IMR-90 (cell line): ENCODE data around the gene SLC40A1. TPM values are rescaled to one million over a fixed set of nuclear protein-coding genes. Genes with fewer than 3 reads are reported as not detected.

Experiments
- ATAC-seq: fragments of 200-7000 bp; cut with Tn5 transposase; 2 replicates; pipeline ENCODE4 v1.9.1; 2020; ENCODE audit warnings: low read depth, mild to moderate bottlenecking, moderate library complexity
- BruUV-seq: library from RNA; stranded (reverse); fragments of 400-500 nt; replicated peaks from 2 replicates; lab custom pipeline; 2021; lab: Mats Ljungman, UMichigan
- CTCF ChIA-PET: fragments of 300-600 bp; formaldehyde crosslinking; extraction: SDS; loops from one replicate; lab custom pipeline; 2021; ENCODE audit warnings: antibody characterized with exemption; lab: Yijun Ruan, JAX
- POLR2A ChIA-PET: fragments of 300-600 bp; sonication (Branson Sonifier 250); formaldehyde crosslinking; loops from one replicate; lab custom pipeline; 2022; ENCODE audit warnings: antibody characterized with exemption; ENCODE audit not compliant: unreplicated experiment; lab: Charles Lee
- DNase-seq: peaks from one replicate; pipeline ENCODE4 v3.0.0; 2013
- H2AFZ ChIP-seq: replicated peaks from 2 replicates; pipeline ENCODE3; 2013; ENCODE audit warnings: low read length, mild to moderate bottlenecking; ENCODE audit not compliant: poor library complexity
- H2AK5ac ChIP-seq: 2 replicates; pipeline ENCODE4 v1.6.1; 2013; ENCODE audit warnings: low read depth, low read length, inconsistent platforms
- H2AK9ac ChIP-seq: replicated peaks from 2 replicates; pipeline ENCODE3; 2013; ENCODE audit warnings: mild to moderate bottlenecking, low read depth, low read length, moderate library complexity; ENCODE audit not compliant: poor library complexity
- H2BK120ac ChIP-seq: 2 replicates; pipeline ENCODE4 v1.6.1; 2013; ENCODE audit warnings: low read depth, low read length, inconsistent platforms
- H2BK15ac ChIP-seq: 3 replicates; pipeline ENCODE4 v1.6.1; 2013; ENCODE audit warnings: low read depth, low read length, inconsistent platforms
- H2BK20ac ChIP-seq: 2 replicates; pipeline ENCODE4 v1.6.1; 2013; ENCODE audit warnings: low read depth, mild to moderate bottlenecking, inconsistent platforms, low read length, moderate library complexity
- H2BK5ac ChIP-seq: 2 replicates; pipeline ENCODE4 v1.6.1; 2013; ENCODE audit warnings: mild to moderate bottlenecking, low read depth, low read length, inconsistent platforms; ENCODE audit not compliant: poor library complexity, severe bottlenecking
- H3K14ac ChIP-seq: replicated peaks from 2 replicates; pipeline ENCODE4 v1.6.1; 2013; ENCODE audit warnings: low read depth, low read length, inconsistent platforms
- H3K18ac ChIP-seq: 2 replicates; pipeline ENCODE4 v1.6.1; 2013; ENCODE audit warnings: low read depth, low read length, control low read depth
- H3K23ac ChIP-seq: 2 replicates; pipeline ENCODE4 v1.6.1; 2013; ENCODE audit warnings: low read depth, low read length, inconsistent platforms
- H3K27ac ChIP-seq: 2 replicates; pipeline ENCODE4 v1.5.1; 2013; ENCODE audit warnings: mild to moderate bottlenecking, control low read depth, low read length; ENCODE audit not compliant: insufficient read depth
- H3K27me3 ChIP-seq: 2 replicates; pipeline ENCODE4 v1.6.1; 2013; ENCODE audit warnings: low read length; ENCODE audit not compliant: control insufficient read depth, insufficient read depth
- H3K36me3 ChIP-seq: 2 replicates; pipeline ENCODE4 v1.6.1; 2013; ENCODE audit warnings: low read length, mixed read lengths; ENCODE audit not compliant: control insufficient read depth, insufficient read depth
- H3K4ac ChIP-seq: 2 replicates; pipeline ENCODE4 v1.6.1; 2013; ENCODE audit warnings: low read depth, low read length, inconsistent platforms
- H3K4me1 ChIP-seq: 2 replicates; pipeline ENCODE4 v1.6.1; 2013; ENCODE audit warnings: low read length, mixed read lengths; ENCODE audit not compliant: control insufficient read depth, insufficient read depth
- H3K4me2 ChIP-seq: 2 replicates; pipeline ENCODE4 v1.6.1; 2013; ENCODE audit warnings: low read depth, mild to moderate bottlenecking, control low read depth, low read length, moderate library complexity
- H3K4me3 ChIP-seq: 2 replicates; pipeline ENCODE4 v1.5.1; 2013; ENCODE audit warnings: low read depth, mild to moderate bottlenecking, control low read depth, low read length, moderate library complexity; ENCODE audit not compliant: insufficient read depth
- H3K56ac ChIP-seq: 2 replicates; pipeline ENCODE4 v1.6.1; 2013; ENCODE audit warnings: low read length, inconsistent platforms; ENCODE audit not compliant: insufficient read depth; ENCODE audit errors: extremely low read depth
- H3K79me1 ChIP-seq, 2 experiments: 2 replicates each; pipeline ENCODE4 v1.6.1; 2013; ENCODE audit warnings: low read length in 2 of 2, inconsistent platforms in 1 of 2, low read depth in 1 of 2
- H3K9ac ChIP-seq: 2 replicates; pipeline ENCODE4 v1.6.1; 2013; ENCODE audit warnings: low read depth, low read length, control low read depth
- H3K9me1 ChIP-seq: 2 replicates; pipeline ENCODE4 v1.6.1; 2013; ENCODE audit warnings: low read length, inconsistent platforms; ENCODE audit not compliant: insufficient read depth
- H3K9me3 ChIP-seq: 2 replicates; pipeline ENCODE4 v1.6.1; 2013; ENCODE audit warnings: low read length; ENCODE audit not compliant: control insufficient read depth, insufficient read depth
- H4K20me1 ChIP-seq: 2 replicates; pipeline ENCODE4 v1.6.1; 2013; ENCODE audit warnings: low read length, inconsistent platforms; ENCODE audit not compliant: insufficient read depth
- H4K5ac ChIP-seq: 2 replicates; pipeline ENCODE4 v1.6.1; 2013; ENCODE audit warnings: mild to moderate bottlenecking, low read depth, low read length, control low read depth
- H4K8ac ChIP-seq, 2 experiments: 2 replicates each; pipeline ENCODE4 v1.6.1; 2013; ENCODE audit warnings: low read depth in 2 of 2, low read length in 2 of 2, control low read depth in 1 of 2, inconsistent platforms in 1 of 2
- H4K91ac ChIP-seq: 2 replicates; pipeline ENCODE4 v1.6.1; 2013; ENCODE audit warnings: low read depth, low read length, inconsistent platforms; ENCODE audit not compliant: insufficient read depth
- BHLHE40 ChIP-seq: fragments of 150-350 bp; IDR thresholded peaks from 2 replicates; pipeline ENCODE4 v1.6.1; 2016; ENCODE audit warnings: mild to moderate bottlenecking, low read depth, low read length
- CEBPB ChIP-seq: IDR thresholded peaks from 2 replicates; pipeline ENCODE4 v1.6.1; 2012; ENCODE audit warnings: low read depth, low read length, improper control_type of control experiment
- CHD1 ChIP-seq: IDR thresholded peaks from 2 replicates; pipeline ENCODE4 v1.6.1; 2012; ENCODE audit warnings: low read depth, low read length, improper control_type of control experiment
- FOS ChIP-seq: fragments of 150-350 bp; IDR thresholded peaks from 2 replicates; pipeline ENCODE4 v1.6.1; 2016; ENCODE audit warnings: low read depth, low read length
- MAFK ChIP-seq: IDR thresholded peaks from 2 replicates; pipeline ENCODE4 v1.6.1; 2012; ENCODE audit warnings: low read depth, low read length, improper control_type of control experiment
- MAZ ChIP-seq: IDR thresholded peaks from 2 replicates; pipeline ENCODE4 v1.6.1; 2012; ENCODE audit warnings: low read depth, mild to moderate bottlenecking, low read length, improper control_type of control experiment, moderate library complexity, borderline replicate concordance
- MXI1 ChIP-seq: IDR thresholded peaks from 2 replicates; pipeline ENCODE4 v1.6.1; 2012; ENCODE audit warnings: low read depth, mild to moderate bottlenecking, low read length, moderate library complexity, borderline replicate concordance
- NFE2L2 ChIP-seq: fragments of 150-350 bp; IDR thresholded peaks from 2 replicates; pipeline ENCODE4 v1.6.1; 2016; ENCODE audit warnings: low read depth, mild to moderate bottlenecking, low read length
- POLR2A ChIP-seq: IDR thresholded peaks from 2 replicates; pipeline ENCODE4 v1.6.1; 2012; ENCODE audit warnings: mild to moderate bottlenecking, low read depth, low read length
- RAD21 ChIP-seq: IDR thresholded peaks from 2 replicates; pipeline ENCODE4 v1.6.1; 2012; ENCODE audit warnings: low read length, improper control_type of control experiment
- RCOR1 ChIP-seq: IDR thresholded peaks from 2 replicates; pipeline ENCODE4 v1.6.1; 2012; ENCODE audit warnings: mild to moderate bottlenecking, low read length, improper control_type of control experiment; ENCODE audit not compliant: insufficient replicate concordance
- RFX5 ChIP-seq: IDR thresholded peaks from 2 replicates; pipeline ENCODE4 v1.8.0; 2012; ENCODE audit warnings: low read depth, mild to moderate bottlenecking, low read length, moderate library complexity
- SMC3 ChIP-seq: fragments of 150-350 bp; IDR thresholded peaks from 2 replicates; pipeline ENCODE4 v1.6.1; 2016; ENCODE audit warnings: low read depth, mild to moderate bottlenecking, antibody characterized with exemption, low read length, moderate library complexity
- WGBS, 2 experiments: methylation state at CpG; one replicate each; pipeline versions ENCODE4 v1.1.5 to v1.1.7; 2013; ENCODE audit warnings: missing lambda C conversion rate in 2 of 2; ENCODE audit not compliant: insufficient read length in 1 of 2; ENCODE audit errors: extremely low coverage in 2 of 2; 5-methylcytosine and 5-hydroxymethylcytosine counted together
- dilution Hi-C: fragments of 300-500 bp; cut with HindIII; formaldehyde crosslinking; loops from one replicate; pipeline ENCODE4 v1.14.3; 2018; ENCODE audit warnings: low sequenced_read_pairs; ENCODE audit not compliant: unreplicated experiment
- in situ Hi-C: fragments of 300-500 bp; cut with MboI; formaldehyde crosslinking; loops from 3 replicates; pipeline ENCODE4 v1.14.3; 2019; ENCODE audit warnings: low sequenced_read_pairs, inconsistent platforms, mixed read lengths
- intact Hi-C: fragments of 100-400 bp; cut with micrococcal nuclease; formaldehyde crosslinking; loops from 2 replicates; pipeline ENCODE4 v1.10.0; 2022
- polyA plus RNA-seq, 3 experiments: library from polyadenylated mRNA; depleted of rRNA; stranded (reverse); fragments of >200 nt; gene quantifications; 2 replicates each; pipeline ENCODE4 v1.2.3, GENCODE V29; 2012; ENCODE audit warnings: low replicate concordance in 1 of 3
- total RNA-seq: library from RNA; depleted of rRNA; stranded (reverse); fragments of >200 nt; gene quantifications from 2 replicates; pipeline ENCODE4 v1.2.3, GENCODE V29; 2012
- TF ChIP-seq, protein P1 (sequence below): fragments of 150-350 bp; IDR thresholded peaks from 2 replicates; pipeline ENCODE4 v1.6.1; 2017; ENCODE audit warnings: mild to moderate bottlenecking, antibody characterized with exemption, low read length, low read depth
- TF ChIP-seq, protein P2 (sequence below): fragments of 150-350 bp; IDR thresholded peaks from 2 replicates; pipeline ENCODE4 v1.6.1; 2016; ENCODE audit warnings: low read depth, mild to moderate bottlenecking, low read length, moderate library complexity, borderline replicate concordance
- TF ChIP-seq, protein P3 (sequence below): conservative IDR thresholded peaks from 2 replicates; pipeline ENCODE4 v1.5.1; 2012; ENCODE audit warnings: mild to moderate bottlenecking, low read depth, low read length, improper control_type of control experiment

The SLC40A1 gene
- total and polyA plus RNA-seq, 2 of the 4 experiments (the other 2 are of a cell fraction): 1.5 to 5.0 TPM

DNA sequence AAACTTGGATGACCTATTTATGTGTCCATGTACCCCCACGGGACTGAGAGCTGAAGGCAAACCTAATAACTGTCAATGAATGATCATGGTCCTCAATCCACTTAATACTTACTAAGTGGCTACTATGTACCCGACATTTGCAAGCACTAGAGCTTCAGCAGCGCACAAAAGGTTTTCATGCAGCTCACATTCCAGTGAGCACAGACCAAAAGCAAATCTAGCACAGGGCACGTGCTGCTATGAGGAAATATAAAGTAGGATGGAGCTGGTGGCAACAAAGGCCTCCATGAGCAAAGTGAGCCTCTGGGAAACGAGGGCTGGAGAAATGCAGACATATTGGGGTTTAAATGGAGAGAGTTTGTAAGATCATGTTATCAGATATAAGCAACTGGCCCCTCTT, 3.5 kb downstream of the SLC40A1 start:
- H3K56ac ChIP-seq: no peak overlapping the region
- no peak overlapping the region for H2BK120ac ChIP-seq
- no peak overlapping the region for H2BK20ac ChIP-seq
- ChIA-PET CTCF (no interaction called here), POLR2A (no interaction called here)
- no peak overlapping the region for H3K23ac ChIP-seq
- no peak overlapping the region for H2BK15ac ChIP-seq
- no peak overlapping the region for H2BK5ac ChIP-seq
- H4K5ac ChIP-seq: no peak overlapping the region
- no peak overlapping the region for H2AFZ ChIP-seq
- no peaks in the 10 kb centered on the region for H3K79me1 ChIP-seq
- H3K9me3 ChIP-seq: no peaks in the 10 kb centered on the region
- H2AK5ac ChIP-seq: no peak overlapping the region
- no peak overlapping the region for H3K4me2 ChIP-seq
- H3K27me3 ChIP-seq: peaks cover 2% of the 10 kb centered on the region; the same call in 1 of the 2 replicates
- no peak overlapping the region for H3K9ac ChIP-seq
- H3K9me1 ChIP-seq: peaks cover 5% of the 10 kb centered on the region; the same call in 1 of the 2 replicates
- H3K27ac ChIP-seq: no peak overlapping the region
- H3K4me3 ChIP-seq: no peak overlapping the region
- no peak overlapping the region for H2AK9ac ChIP-seq
- H4K20me1 ChIP-seq: no peaks in the 10 kb centered on the region
- no peak overlapping the region for H4K8ac ChIP-seq
- 86% methylated on average over 1 of the region's 5 CpGs; no CpG with 5 or more reads in 1 of the 2 experiments for WGBS, 2 experiments
- TF ChIP-seq RFX5: no peak
- TF ChIP-seq MXI1: no peak
- TF ChIP-seq, protein P1, sequence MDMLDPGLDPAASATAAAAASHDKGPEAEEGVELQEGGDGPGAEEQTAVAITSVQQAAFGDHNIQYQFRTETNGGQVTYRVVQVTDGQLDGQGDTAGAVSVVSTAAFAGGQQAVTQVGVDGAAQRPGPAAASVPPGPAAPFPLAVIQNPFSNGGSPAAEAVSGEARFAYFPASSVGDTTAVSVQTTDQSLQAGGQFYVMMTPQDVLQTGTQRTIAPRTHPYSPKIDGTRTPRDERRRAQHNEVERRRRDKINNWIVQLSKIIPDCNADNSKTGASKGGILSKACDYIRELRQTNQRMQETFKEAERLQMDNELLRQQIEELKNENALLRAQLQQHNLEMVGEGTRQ: no peak
- TF ChIP-seq, protein P2, sequence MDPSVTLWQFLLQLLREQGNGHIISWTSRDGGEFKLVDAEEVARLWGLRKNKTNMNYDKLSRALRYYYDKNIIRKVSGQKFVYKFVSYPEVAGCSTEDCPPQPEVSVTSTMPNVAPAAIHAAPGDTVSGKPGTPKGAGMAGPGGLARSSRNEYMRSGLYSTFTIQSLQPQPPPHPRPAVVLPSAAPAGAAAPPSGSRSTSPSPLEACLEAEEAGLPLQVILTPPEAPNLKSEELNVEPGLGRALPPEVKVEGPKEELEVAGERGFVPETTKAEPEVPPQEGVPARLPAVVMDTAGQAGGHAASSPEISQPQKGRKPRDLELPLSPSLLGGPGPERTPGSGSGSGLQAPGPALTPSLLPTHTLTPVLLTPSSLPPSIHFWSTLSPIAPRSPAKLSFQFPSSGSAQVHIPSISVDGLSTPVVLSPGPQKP: no peak
- no peak for TF ChIP-seq BHLHE40
- no peak for TF ChIP-seq RCOR1
- TF ChIP-seq, protein P3, sequence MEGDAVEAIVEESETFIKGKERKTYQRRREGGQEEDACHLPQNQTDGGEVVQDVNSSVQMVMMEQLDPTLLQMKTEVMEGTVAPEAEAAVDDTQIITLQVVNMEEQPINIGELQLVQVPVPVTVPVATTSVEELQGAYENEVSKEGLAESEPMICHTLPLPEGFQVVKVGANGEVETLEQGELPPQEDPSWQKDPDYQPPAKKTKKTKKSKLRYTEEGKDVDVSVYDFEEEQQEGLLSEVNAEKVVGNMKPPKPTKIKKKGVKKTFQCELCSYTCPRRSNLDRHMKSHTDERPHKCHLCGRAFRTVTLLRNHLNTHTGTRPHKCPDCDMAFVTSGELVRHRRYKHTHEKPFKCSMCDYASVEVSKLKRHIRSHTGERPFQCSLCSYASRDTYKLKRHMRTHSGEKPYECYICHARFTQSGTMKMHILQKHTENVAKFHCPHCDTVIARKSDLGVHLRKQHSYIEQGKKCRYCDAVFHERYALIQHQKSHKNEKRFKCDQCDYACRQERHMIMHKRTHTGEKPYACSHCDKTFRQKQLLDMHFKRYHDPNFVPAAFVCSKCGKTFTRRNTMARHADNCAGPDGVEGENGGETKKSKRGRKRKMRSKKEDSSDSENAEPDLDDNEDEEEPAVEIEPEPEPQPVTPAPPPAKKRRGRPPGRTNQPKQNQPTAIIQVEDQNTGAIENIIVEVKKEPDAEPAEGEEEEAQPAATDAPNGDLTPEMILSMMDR: no peak
- no peak for TF ChIP-seq SMC3
- no peak for TF ChIP-seq CEBPB
- TF ChIP-seq FOS: no peak
- no peak for TF ChIP-seq MAZ
- no peak for TF ChIP-seq CHD1
- TF ChIP-seq POLR2A: no peak
- no peak for TF ChIP-seq NFE2L2
- no peak for TF ChIP-seq RAD21
- TF ChIP-seq MAFK: no peak
- H3K4ac ChIP-seq: no peak overlapping the region
- peaks cover 2% of the 10 kb centered on the region; the same call in 1 of the 2 replicates for H3K4me1 ChIP-seq
- no TSS peak for BruUV-seq
- intact Hi-C loops: no loop called here
- ATAC-seq: no peak
- H4K91ac ChIP-seq: no peak overlapping the region
- no peak for DNase-seq
- H3K14ac ChIP-seq: no peak overlapping the region
- in situ Hi-C loops: no loop called here
- no peak overlapping the region for H3K18ac ChIP-seq
- H3K36me3 ChIP-seq: peaks cover 9% of the 10 kb centered on the region
- dilution Hi-C loops: no loop called here
